Adrenal gland (tissue), 5 donors: ENCODE results near the gene COPZ1.

Experiments
- CTCF ChIP-seq, 6 experiments: fragments of 450-650 bp in 4 of 6; fragments of 200-600 bp in 2 of 6; sonication (generic) in 1 of 6; IDR thresholded peaks; 1 replicate in 5 of 6; 2 replicates in 1 of 6; pipeline versions ENCODE4 v1.5.1 to v1.8.0; 2016 to 2021; ENCODE audit warnings: antibody characterized with exemption in 6 of 6, mild to moderate bottlenecking in 2 of 6, moderate library complexity in 1 of 6
- POLR2A ChIP-seq, 2 donors: fragments of 450-650 bp; IDR thresholded peaks; one replicate each; pipeline ENCODE4 v1.6.1; 2017; ENCODE audit warnings: antibody characterized with exemption in 2 of 2, mild to moderate bottlenecking in 2 of 2, moderate library complexity in 1 of 2
- donor health status: DM: no; HTN: no; CAD: no.

DNA sequence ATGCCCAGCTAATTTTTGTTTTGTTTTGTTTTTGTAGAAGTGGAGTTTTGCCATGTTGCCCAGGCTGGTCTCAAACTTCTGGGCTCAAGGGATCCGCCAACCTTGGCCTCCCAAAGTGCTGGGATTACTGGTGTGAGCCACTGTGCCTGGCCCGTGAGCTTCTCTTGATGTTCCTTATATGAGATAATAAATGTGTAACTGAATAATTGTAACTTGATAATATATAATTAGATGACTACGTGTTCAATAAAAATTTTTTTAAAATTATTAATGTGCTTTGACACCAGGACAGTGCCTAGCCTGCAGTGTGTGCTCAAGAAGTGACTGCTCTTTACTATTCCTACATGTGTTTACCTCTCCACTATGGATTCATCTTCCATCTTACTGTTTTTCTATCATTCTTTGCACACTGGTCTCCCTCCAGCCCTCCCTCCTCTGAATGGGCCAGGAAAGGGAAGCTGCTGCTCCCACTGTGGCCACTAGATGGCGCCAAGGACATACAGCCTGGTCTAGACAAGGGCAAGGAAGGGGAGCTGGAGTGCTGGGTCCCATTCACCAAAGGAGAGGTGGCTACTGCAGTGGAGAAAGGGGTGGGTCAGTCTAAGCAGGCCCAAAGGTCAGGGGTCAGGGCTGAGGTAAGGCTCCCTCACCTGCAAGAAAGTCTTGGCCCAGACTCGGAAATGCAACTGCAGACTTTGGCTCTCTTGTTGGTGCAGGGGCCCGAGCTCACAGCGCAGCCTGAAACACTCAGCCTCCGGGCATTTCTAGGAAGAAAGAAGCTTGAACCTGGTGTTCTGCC lies 74.3 kb downstream of the COPZ1 start:
- peak; percentile 97 to 99 (median 98) for TF ChIP-seq CTCF (IDR thresholded peaks at IDR 0.05)
- TF ChIP-seq POLR2A (IDR thresholded peaks at IDR 0.05) = no peak
